GM19467 (cell line): ENCODE measurements around the gene JMJD1C.
A peak's percentile ranks its signal among the peaks of the same experiment; 100 is the strongest.
"Not testable (repeated sequence)": the region's sequence is repeated elsewhere in the genome, so short reads cannot be mapped to it uniquely, and the experiment has no call there.

Experiments
- ATAC-seq: cut with Tn5 transposase; IDR thresholded peaks from one replicate; pipeline ENCODE4 v1.9.1; 2021; ENCODE audit warnings: mild to moderate bottlenecking, moderate library complexity; ENCODE audit not compliant: unreplicated experiment

The JMJD1C gene

GRCh38 chr10:63236113-63236935 is 229.5 kb downstream of the JMJD1C start:
- peak; percentile 76 for ATAC-seq

GRCh38 chr10:63235136-63235535 is 230.6 kb downstream of the JMJD1C start:
- ATAC-seq = not testable (repeated sequence)

GRCh38 chr10:63229161-63229560 is 236.6 kb downstream of the JMJD1C start:
- no peak for ATAC-seq

- no peak for ATAC-seq
Observed at GRCh38 chr10:63228237-63228636, 237.5 kb downstream of the JMJD1C start.

GRCh38 chr10:63227207-63227895 is 238.4 kb downstream of the JMJD1C start:
- ATAC-seq = no peak

- no peak for ATAC-seq
Observed at GRCh38 chr10:63224241-63224640, 241.5 kb downstream of the JMJD1C start.

- no peak for ATAC-seq
Observed at GRCh38 chr10:63221950-63222349, 243.8 kb downstream of the JMJD1C start.

- ATAC-seq = no peak
Observed at GRCh38 chr10:63219749-63220148, 246.0 kb downstream of the JMJD1C start.

GRCh38 chr10:63217120-63217605 is 248.6 kb downstream of the JMJD1C start:
- ATAC-seq = peak; percentile 75

GRCh38 chr10:63214571-63214970 is 251.2 kb downstream of the JMJD1C start:
- no peak for ATAC-seq

GRCh38 chr10:63213489-63213888 is 252.3 kb downstream of the JMJD1C start:
- ATAC-seq = no peak

- no peak for ATAC-seq
Observed at GRCh38 chr10:63210611-63211196, 255.1 kb downstream of the JMJD1C start.

GRCh38 chr10:63209705-63210104 is 256.1 kb downstream of the JMJD1C start:
- no peak for ATAC-seq

- no peak for ATAC-seq
Observed at GRCh38 chr10:63208986-63209385, 256.8 kb downstream of the JMJD1C start.

- no peak for ATAC-seq
Observed at GRCh38 chr10:63206997-63207811, 258.6 kb downstream of the JMJD1C start.

GRCh38 chr10:63206576-63206975 is 259.2 kb downstream of the JMJD1C start:
- no peak for ATAC-seq

GRCh38 chr10:63205421-63205820 is 260.4 kb downstream of the JMJD1C start:
- ATAC-seq = no peak

- peak; percentile 36 for ATAC-seq
Observed at GRCh38 chr10:63204667-63205391, 260.9 kb downstream of the JMJD1C start.

GRCh38 chr10:63201118-63201517 is 264.7 kb downstream of the JMJD1C start:
- no peak for ATAC-seq

- ATAC-seq = no peak
Observed at GRCh38 chr10:63200431-63200830, 265.3 kb downstream of the JMJD1C start.
